ENCODE results near the gene TARS1.
"Not testable (repeated sequence)": the region's sequence is repeated elsewhere in the genome, so short reads cannot be mapped to it uniquely, and the experiment has no call there.

Gene TARS1

DNA sequence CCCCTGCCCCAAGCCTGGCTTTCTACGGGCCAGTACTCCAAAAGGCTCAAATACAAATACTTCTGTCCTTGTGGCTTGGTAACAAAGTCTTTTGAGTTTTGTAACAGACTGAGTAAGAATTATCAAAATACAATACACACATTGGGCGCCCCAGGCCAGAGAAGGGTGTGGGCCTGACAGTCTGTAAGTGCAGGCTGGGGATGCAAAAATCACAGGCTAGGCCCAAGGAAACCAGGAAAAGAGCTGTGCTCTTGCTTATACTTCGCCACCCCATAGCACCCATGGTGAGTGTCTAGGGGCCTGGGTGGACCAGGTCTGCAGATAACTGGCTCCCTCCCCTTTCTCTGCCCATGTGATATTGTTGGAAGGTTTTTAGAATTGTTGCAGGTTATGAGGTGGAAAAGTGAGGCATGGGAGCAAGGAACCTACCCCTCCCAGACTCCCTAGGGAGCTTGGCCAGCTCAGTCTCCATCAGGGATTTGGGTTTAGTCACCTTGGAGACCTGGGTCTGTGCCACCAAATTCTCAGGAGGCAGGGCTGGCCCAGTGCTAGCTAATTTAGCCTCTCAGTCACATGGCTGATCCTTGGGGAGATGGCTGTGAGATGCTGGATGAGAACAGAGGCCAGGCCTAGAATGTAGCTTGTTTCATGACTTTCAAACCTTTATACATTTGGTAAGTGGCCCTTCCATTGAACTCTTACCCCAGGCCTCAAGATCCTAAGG lies 72.9 kb downstream of the TARS1 start:
- DNase-seq (ENCODE audit: extremely low spot score): no peak
- CTCF ChIA-PET: interaction anchor here (0.6 kb wide), 1 partner anchor 419 kb away, joined by 3 read pairs; no protein-coding TSS in a partner anchor

DNA sequence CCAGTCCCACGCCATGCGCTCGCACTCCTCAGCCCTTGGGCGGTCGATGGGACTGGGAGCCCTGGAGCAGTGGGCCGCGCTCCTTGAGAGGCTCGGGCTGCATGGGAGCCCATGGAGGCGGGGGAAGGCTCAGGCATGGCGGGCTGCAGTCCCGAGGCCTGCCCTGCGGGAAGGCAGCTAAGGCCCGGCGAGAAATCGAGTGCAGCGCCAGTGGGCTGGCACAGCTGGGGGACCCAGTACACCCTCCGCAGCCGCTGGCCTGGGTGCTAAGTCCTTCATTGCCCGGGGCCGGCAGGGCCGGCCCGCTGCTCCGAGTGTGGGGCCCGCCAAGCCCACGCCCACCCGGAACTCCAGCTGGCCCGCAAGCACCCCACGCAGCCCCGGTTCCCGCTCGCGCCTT lies 74.6 kb downstream of the TARS1 start:
- DNase-seq (ENCODE audit: extremely low spot score); POLR2A ChIA-PET; CTCF ChIA-PET: not testable (repeated sequence)

More for the DNA sequence above, 72.9 kb downstream of the TARS1 start:
- POLR2A ChIA-PET: interaction anchor here (1.1 kb wide), 1 partner anchor 73 kb away, joined by 3 read pairs; no protein-coding TSS in a partner anchor
- TF ChIP-seq FOXM1 (IDR thresholded peaks at IDR 0.05; ENCODE audit: borderline replicate concordance): no peak

DNA sequence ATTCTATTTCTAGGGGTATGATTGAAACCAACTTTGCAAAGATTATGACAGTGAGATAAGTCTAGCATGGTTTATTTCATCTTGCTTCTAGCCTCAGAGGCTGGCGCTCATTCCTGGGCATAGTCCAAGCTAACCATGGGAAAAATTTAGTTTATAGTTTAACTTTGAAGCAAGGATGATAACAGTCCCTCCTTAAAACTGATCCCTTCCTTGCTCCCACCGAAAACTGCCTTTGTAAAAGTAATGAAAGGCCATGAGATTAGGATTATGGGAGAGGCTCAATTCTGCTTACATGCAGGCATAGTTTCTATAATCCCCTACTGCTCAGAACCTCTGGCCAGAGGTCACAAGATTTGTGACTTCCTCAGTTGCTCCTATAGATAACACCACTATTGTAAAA lies 75.7 kb downstream of the TARS1 start:
- DNase-seq (ENCODE audit: extremely low spot score): no peak
- ChIA-PET CTCF (no interaction called here), POLR2A (no interaction called here)
- TF ChIP-seq ELF4 (IDR thresholded peaks at IDR 0.05): no peak
- TF ChIP-seq SP1 (IDR thresholded peaks at IDR 0.05): no peak
- no peak for TF ChIP-seq NFRKB (IDR thresholded peaks at IDR 0.05)
- TF ChIP-seq, protein P1, sequence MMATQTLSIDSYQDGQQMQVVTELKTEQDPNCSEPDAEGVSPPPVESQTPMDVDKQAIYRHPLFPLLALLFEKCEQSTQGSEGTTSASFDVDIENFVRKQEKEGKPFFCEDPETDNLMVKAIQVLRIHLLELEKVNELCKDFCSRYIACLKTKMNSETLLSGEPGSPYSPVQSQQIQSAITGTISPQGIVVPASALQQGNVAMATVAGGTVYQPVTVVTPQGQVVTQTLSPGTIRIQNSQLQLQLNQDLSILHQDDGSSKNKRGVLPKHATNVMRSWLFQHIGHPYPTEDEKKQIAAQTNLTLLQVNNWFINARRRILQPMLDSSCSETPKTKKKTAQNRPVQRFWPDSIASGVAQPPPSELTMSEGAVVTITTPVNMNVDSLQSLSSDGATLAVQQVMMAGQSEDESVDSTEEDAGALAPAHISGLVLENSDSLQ (IDR thresholded peaks at IDR 0.05): no peak
- TF ChIP-seq CTBP1 (IDR thresholded peaks at IDR 0.05; ENCODE audit: borderline replicate concordance): no peak
